SH-SY5Y (cell line): ENCODE results near the gene C2CD4C.

ENCODE experiments used
- GATA2 ChIP-seq: IDR thresholded peaks from 2 replicates; pipeline ENCODE4 v1.6.1; 2011; ENCODE audit warnings: mild to moderate bottlenecking, low read depth, low read length
- GATA3 ChIP-seq: IDR thresholded peaks from 2 replicates; pipeline ENCODE4 v1.6.1; 2011; ENCODE audit warnings: low read depth, mild to moderate bottlenecking, low read length, moderate library complexity

The C2CD4C gene

DNA sequence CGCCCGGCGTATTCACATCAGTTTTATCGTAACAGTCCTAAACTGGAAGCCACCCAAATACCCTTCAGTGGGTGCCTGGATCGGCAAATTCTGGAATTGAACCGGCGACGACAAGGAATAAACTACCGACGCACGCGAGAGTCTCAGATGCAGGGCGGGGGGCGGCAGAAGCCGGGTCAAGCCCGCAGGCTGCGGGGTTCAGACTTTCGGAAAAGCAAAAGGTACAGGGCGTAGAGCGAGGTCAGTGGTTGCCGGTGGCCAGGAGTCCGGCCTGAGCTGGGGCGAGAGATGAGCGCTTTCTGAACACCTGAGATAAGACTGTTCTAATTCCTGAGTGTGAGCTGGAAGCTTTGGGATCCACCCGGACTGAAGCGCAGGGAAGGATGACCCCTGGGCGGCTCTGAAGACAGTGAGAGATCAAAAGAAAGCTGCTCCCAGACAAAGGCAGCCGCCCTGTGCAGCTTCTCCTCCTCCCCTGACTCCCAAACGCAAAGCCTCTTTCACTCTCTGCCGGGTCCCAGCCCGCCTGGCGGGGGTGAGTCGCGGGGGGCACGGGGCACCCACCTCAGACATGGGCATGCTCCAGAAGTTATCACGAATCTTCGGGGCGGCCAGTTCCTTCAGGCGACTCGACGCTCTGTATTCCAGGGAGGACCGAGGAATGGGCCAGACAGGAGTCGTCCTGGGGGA is 38.2 kb downstream of the C2CD4C start:
- TF ChIP-seq GATA2 = no peak
- TF ChIP-seq GATA3 = no peak

DNA sequence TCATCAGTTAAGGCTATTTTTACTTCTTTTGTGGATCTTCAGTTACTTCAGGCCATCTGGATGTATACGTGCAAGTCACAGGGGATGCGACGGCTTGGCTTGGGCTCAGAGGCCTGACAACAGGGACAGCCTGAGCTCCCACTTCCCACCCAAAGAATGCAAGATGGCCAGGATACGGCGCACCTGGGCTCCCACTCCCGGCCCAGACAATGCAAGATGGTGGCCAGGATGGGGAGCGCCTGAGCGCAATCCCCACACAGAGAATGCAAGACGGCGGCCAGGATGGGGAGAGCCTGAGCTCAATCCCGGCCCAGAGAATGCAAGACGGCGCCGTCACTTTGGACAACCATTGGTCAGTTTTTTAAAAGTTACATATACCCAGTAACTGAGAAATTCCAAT is 39.1 kb downstream of the C2CD4C start:
- TF ChIP-seq GATA2 (no peak), GATA3 (no peak)

- TF ChIP-seq GATA2 = no peak
- no peak for TF ChIP-seq GATA3
Observed at GRCh38 chr19:369256-369655, 39.7 kb downstream of the C2CD4C start.

DNA sequence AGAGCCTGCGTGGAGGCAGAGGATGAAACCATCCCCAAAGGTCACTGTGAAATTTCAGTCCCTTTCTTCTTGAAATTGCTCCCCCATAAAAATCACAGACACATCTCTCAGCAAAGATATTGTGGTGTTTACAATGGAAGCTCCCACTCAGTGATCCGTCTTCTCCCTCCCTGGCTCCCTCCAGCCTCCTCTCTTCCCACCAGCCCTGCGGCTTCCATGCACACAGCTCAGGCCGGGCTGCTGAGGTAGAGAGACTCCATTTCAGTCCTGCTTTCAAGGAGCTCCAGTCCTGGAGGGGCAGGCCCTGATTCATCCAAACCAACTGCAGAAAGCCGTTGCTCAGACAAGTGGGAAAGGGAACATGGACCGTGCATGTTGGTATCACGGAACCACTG is 40.3 kb downstream of the C2CD4C start:
- no peak for TF ChIP-seq GATA2
- TF ChIP-seq GATA3 = no peak

GRCh38 chr19:367963-368629 is 40.9 kb downstream of the C2CD4C start:
- TF ChIP-seq GATA2 (no peak), GATA3 (no peak)

- no peak for TF ChIP-seq GATA3
- TF ChIP-seq GATA2 = no peak
Observed at GRCh38 chr19:367561-367960, 41.4 kb downstream of the C2CD4C start.

DNA sequence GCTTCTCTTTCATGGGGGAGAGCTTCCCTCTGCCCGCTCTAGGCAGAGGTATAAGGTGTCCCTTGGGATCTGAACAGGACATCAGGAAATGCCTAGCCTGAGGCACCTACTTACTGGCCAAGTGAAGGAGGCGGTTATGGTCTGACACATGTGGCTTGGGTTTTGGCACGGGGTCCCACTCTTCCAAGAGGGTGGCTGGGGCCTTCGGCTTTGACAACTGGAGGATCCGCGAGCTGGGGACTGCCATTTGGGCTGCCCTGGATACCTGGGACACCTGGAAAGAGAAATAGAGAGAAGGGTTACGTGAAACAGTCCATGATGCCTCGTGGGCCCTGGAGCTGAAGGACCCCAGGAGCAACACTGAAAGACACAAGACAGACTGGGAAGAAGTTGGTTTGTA is 42.0 kb downstream of the C2CD4C start:
- no peak for TF ChIP-seq GATA3
- no peak for TF ChIP-seq GATA2

GRCh38 chr19:366205-366783 is 42.7 kb downstream of the C2CD4C start:
- TF ChIP-seq GATA2 (no peak), GATA3 (no peak)

DNA sequence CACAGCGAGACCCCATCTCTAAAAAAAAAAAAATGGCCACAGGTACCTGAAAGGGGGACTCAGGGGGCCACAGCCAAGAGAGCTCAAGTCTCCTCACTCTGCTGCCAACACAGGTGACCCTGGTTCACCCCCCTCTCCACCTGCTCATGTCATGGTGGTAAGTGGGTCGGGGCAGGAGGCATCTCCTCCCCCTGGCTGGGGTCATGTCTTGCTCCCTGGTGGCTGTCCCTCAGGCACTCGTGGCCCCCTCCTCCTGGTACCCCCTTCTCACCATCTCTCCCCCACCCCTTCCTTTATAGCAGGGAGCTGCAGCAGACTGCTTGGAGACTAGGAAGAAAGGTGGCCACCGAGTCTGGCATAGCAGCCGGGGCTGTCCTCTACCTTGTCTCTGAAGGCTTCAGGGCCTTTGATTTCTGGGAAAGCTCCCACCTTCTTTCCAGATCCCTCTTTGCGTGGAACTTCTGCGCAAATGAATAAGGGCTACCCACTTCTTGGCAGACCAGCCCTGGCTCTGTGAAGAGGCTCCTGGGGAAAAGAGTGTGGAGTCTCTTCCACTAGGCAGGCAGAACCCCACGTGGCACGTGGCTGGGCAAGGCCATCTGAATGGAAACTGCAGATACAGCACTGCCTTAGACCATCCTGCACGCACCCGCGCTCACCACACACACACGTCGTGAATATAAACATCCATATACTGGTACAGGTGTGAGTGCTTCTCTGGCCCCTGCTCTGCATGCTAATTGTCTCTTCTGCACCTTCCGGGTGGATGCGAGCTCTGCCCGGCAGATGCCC is 44.3 kb downstream of the C2CD4C start:
- no peak for TF ChIP-seq GATA3

DNA sequence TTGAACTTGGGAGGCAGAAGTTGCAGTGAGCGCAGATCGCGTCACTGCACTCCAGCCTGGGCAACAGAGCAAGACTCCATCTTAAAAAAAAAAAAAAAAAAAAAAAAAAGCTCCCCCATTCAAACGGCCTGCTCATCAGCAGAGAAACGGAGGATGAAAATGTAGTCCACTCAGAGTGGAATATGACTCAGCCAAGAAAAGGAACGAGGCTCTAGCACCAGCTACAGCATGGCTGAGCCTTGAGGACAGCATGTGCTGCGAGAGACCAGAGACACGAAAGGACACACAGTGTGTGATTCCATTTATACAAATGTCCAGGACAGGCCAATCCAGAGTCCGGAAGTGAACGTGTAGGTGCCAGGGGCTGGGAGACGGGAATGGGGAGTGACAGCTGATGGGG is 46.3 kb downstream of the C2CD4C start:
- no peak for TF ChIP-seq GATA2
- no peak for TF ChIP-seq GATA3

- TF ChIP-seq GATA2 = no peak
Observed at GRCh38 chr19:362154-362553, 46.8 kb downstream of the C2CD4C start.

DNA sequence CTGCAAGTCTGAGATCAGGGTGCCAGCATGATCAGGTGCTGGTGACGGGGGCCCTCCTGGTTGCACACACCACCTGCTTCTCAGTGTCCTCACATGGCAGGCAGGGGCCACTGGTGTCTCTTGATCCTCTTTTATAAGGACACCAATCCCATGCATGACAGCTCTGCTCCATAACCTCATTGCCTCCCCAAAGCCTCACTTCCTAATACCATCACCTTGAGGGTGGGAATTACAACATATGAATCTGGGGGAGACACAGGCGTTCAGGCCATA is 49.4 kb downstream of the C2CD4C start:
- TF ChIP-seq GATA3 (no peak), GATA2 (no peak)
